ENCODE data around the gene DTNBP1. TPM values are rescaled to one million over a fixed set of nuclear protein-coding genes. Genes with fewer than 3 reads are reported as not detected.

The DTNBP1 gene
- total RNA-seq, 1 donor from 2014 or later = 20.1 TPM

GRCh38 chr6:15487262-15487661 is 175.6 kb downstream of the DTNBP1 start:
- H3K27ac Mint-ChIP-seq (ENCODE audit: unreplicated experiment) = no peak overlapping the region
- no peaks in the 10 kb centered on the region for H3K27me3 Mint-ChIP-seq (ENCODE audit: unreplicated experiment)

GRCh38 chr6:15485936-15486335 is 176.9 kb downstream of the DTNBP1 start:
- no peaks in the 10 kb centered on the region for H3K4me1 Mint-ChIP-seq (ENCODE audit: unreplicated experiment)
- no peaks in the 10 kb centered on the region for H3K27me3 Mint-ChIP-seq (ENCODE audit: unreplicated experiment)
- DNase-seq (ENCODE audit: extremely low spot score, unreplicated experiment) = no peak
- no peak overlapping the region for H3K27ac Mint-ChIP-seq (ENCODE audit: unreplicated experiment)
- H3K36me3 Mint-ChIP-seq (ENCODE audit: unreplicated experiment) = peaks cover 20% of the 10 kb centered on the region
- no peaks in the 10 kb centered on the region for H3K9me3 Mint-ChIP-seq (ENCODE audit: unreplicated experiment)
- no peak for TF ChIP-seq CTCF (IDR thresholded peaks at IDR 0.05)
- H3K4me3 Mint-ChIP-seq (ENCODE audit: unreplicated experiment) = no peak overlapping the region

More at GRCh38 chr6:15487262-15487661, 175.6 kb downstream of the DTNBP1 start:
- Mint-ChIP-seq H3K36me3 (ENCODE audit: unreplicated experiment) (peaks cover 20% of the 10 kb centered on the region), H3K4me3 (ENCODE audit: unreplicated experiment) (no peak overlapping the region), H3K4me1 (ENCODE audit: unreplicated experiment) (peaks cover 8% of the 10 kb centered on the region), H3K9me3 (ENCODE audit: unreplicated experiment) (no peaks in the 10 kb centered on the region)
- no peak for DNase-seq (ENCODE audit: extremely low spot score, unreplicated experiment)
- TF ChIP-seq CTCF (IDR thresholded peaks at IDR 0.05) = no peak

- DNase-seq (ENCODE audit: extremely low spot score, unreplicated experiment) = no peak
- Mint-ChIP-seq H3K4me3 (ENCODE audit: unreplicated experiment) (no peak overlapping the region), H3K36me3 (ENCODE audit: unreplicated experiment) (peaks cover 21% of the 10 kb centered on the region), H3K27me3 (ENCODE audit: unreplicated experiment) (no peaks in the 10 kb centered on the region), H3K27ac (ENCODE audit: unreplicated experiment) (no peak overlapping the region), H3K9me3 (ENCODE audit: unreplicated experiment) (no peaks in the 10 kb centered on the region), H3K4me1 (ENCODE audit: unreplicated experiment) (peaks cover 3% of the 10 kb centered on the region)
- no peak for TF ChIP-seq CTCF (IDR thresholded peaks at IDR 0.05)
Measured at GRCh38 chr6:15484821-15485220, 178.0 kb downstream of the DTNBP1 start.

- Mint-ChIP-seq H3K27ac (ENCODE audit: unreplicated experiment) (no peak overlapping the region), H3K4me1 (ENCODE audit: unreplicated experiment) (peaks cover 4% of the 10 kb centered on the region), H3K9me3 (ENCODE audit: unreplicated experiment) (no peaks in the 10 kb centered on the region), H3K4me3 (ENCODE audit: unreplicated experiment) (no peak overlapping the region), H3K27me3 (ENCODE audit: unreplicated experiment) (no peaks in the 10 kb centered on the region), H3K36me3 (ENCODE audit: unreplicated experiment) (peaks cover 20% of the 10 kb centered on the region)
- no peak for TF ChIP-seq CTCF (IDR thresholded peaks at IDR 0.05)
- DNase-seq (ENCODE audit: extremely low spot score, unreplicated experiment) = no peak
Measured at GRCh38 chr6:15484140-15484539, 178.7 kb downstream of the DTNBP1 start.

GRCh38 chr6:15483060-15483459 is 179.8 kb downstream of the DTNBP1 start:
- no peak overlapping the region for H3K27ac Mint-ChIP-seq (ENCODE audit: unreplicated experiment)

More at GRCh38 chr6:15483060-15483459, 179.8 kb downstream of the DTNBP1 start:
- Mint-ChIP-seq H3K27me3 (ENCODE audit: unreplicated experiment) (no peaks in the 10 kb centered on the region), H3K36me3 (ENCODE audit: unreplicated experiment) (peaks cover 13% of the 10 kb centered on the region), H3K4me1 (ENCODE audit: unreplicated experiment) (peaks cover 5% of the 10 kb centered on the region), H3K9me3 (ENCODE audit: unreplicated experiment) (no peaks in the 10 kb centered on the region), H3K4me3 (ENCODE audit: unreplicated experiment) (no peak overlapping the region)
- TF ChIP-seq CTCF (IDR thresholded peaks at IDR 0.05) = no peak
- no peak for DNase-seq (ENCODE audit: extremely low spot score, unreplicated experiment)
